SK-N-MC (cell line): ENCODE measurements around the gene TMEM161A.

Experiments
- EZH2 ChIP-seq: fragments of 200-600 bp; sonication (generic); IDR thresholded peaks from one replicate; pipeline ENCODE4 v1.6.1; 2017; ENCODE audit warnings: antibody characterized with exemption
- POLR2AphosphoS5 ChIP-seq: IDR thresholded peaks from 2 replicates; pipeline ENCODE4 v1.6.1; 2012; ENCODE audit warnings: mild to moderate bottlenecking, low read depth, low read length, borderline replicate concordance

- TF ChIP-seq EZH2 (no peak), POLR2AphosphoS5 (no peak)
These were observed 6.3 kb downstream of the TMEM161A start for GRCh38 chr19:19131989-19132388.
